AG09319 (cell line): ENCODE results near the gene CCT6B.

Source experiments
- DNase-seq: peaks from one replicate; pipeline ENCODE4 v3.0.0-alpha.2; 2010; ENCODE audit warnings: low read depth; ENCODE audit errors: extremely low read depth
- TF ChIP-seq, protein P1 (sequence below): IDR thresholded peaks from 2 replicates; pipeline ENCODE4 v1.5.1; 2011; ENCODE audit warnings: low read depth, mild to moderate bottlenecking, inconsistent platforms, low read length, moderate library complexity

Gene CCT6B

DNA sequence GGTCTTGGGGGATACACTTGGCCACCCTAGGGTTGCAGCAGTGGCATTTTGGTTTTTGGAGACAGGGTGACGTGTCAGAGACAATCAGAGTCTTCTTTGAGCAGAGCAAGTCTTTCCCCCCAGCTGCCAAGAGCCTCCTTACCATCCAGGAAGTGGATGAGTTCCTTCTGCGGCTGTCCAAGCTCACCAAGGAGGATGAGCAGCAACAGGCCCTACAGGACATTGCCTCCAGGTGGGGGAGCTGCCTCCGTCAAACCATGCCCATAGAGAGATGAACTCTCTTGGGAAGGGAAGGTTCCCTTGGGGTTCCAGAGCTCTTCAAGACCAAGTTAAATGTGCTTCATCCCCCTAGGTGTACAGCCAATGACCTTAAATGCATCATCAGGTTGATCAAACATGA, 30.3 kb upstream of the CCT6B start:
- TF ChIP-seq, protein P1, sequence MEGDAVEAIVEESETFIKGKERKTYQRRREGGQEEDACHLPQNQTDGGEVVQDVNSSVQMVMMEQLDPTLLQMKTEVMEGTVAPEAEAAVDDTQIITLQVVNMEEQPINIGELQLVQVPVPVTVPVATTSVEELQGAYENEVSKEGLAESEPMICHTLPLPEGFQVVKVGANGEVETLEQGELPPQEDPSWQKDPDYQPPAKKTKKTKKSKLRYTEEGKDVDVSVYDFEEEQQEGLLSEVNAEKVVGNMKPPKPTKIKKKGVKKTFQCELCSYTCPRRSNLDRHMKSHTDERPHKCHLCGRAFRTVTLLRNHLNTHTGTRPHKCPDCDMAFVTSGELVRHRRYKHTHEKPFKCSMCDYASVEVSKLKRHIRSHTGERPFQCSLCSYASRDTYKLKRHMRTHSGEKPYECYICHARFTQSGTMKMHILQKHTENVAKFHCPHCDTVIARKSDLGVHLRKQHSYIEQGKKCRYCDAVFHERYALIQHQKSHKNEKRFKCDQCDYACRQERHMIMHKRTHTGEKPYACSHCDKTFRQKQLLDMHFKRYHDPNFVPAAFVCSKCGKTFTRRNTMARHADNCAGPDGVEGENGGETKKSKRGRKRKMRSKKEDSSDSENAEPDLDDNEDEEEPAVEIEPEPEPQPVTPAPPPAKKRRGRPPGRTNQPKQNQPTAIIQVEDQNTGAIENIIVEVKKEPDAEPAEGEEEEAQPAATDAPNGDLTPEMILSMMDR: no peak
- DNase-seq: no peak

DNA sequence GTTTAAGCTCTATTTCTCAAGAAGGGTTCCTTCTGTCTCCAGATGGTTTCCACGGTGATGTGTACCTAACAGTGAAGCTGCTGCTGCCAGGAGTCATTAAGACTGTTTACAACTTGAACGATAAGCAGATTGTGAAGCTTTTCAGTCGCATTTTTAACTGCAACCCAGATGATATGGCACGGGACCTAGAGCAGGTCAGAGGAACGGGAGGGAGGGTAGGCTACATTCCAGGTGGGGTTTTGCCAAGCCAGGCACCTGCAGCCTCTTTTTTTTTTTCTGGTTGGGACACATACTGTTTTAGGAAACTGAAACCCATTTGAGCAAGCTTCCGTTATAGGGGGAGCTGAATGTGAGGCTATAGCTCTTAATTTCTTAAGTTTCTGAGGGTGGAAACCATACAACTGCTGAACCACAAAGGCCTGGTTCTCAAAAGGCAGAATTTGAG, 29.7 kb upstream of the CCT6B start:
- TF ChIP-seq, protein P1: no peak
- peak; percentile 24 for DNase-seq

DNA sequence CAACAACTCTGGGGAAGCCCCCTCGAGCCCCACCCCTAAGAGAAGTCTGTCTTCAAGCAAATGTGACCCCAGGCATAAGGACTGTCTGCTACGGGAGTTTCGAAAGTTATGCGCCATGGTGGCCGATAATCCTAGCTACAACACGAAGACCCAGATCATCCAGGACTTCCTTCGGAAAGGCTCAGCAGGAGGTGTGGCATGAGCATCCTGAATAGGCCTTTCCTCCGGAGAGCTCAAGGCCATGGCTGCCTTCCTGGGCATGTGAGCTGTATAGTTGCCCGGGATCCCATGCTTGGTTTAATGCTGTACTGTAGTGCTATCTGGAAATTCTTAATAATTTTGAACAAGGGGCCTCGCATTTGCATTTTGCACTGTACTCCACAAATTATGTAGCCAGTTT, 28.2 kb upstream of the CCT6B start:
- DNase-seq: no peak

DNA sequence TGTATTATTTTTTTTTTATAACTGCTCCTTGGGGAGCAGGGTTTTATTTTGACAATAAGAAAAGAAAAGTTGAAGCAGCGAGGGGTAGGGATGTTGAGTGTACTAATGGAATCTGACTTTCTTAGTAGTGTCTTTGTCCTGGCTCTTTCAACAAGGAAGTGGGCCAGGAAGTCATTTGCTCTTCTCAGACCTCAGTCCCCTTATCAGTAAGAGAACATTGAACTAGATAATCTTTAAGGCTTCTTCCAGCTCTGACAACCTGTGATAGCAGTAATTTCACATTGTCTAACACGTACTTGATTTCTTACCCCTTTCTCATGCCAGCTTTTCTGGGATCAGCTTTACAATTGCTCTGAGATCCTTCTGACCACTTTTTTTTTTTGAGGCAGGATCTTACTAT, 27.4 kb upstream of the CCT6B start:
- TF ChIP-seq, protein P1: no peak
- no peak for DNase-seq

More for the DNA sequence above, 28.2 kb upstream of the CCT6B start:
- TF ChIP-seq, protein P1: no peak

DNA sequence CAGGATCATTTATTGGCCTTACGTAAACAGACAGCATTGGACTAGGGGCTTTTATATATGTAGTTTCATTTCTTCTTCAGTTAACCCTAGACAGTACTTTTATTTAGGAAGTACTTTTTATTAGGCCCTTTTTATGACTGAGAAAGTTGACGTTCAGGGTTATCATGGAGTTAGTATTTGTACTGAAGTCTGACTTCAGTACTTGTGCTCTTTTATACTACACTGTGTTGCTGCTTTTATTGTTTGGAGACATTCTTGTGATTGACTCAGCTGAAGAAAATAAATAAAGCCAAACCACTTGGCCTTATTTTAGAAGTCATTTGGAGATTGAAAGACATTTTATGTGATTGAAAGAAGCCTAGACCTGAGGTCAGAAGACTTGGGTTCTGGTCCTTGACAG, 26.0 kb upstream of the CCT6B start:
- TF ChIP-seq, protein P1: no peak
- no peak for DNase-seq

DNA sequence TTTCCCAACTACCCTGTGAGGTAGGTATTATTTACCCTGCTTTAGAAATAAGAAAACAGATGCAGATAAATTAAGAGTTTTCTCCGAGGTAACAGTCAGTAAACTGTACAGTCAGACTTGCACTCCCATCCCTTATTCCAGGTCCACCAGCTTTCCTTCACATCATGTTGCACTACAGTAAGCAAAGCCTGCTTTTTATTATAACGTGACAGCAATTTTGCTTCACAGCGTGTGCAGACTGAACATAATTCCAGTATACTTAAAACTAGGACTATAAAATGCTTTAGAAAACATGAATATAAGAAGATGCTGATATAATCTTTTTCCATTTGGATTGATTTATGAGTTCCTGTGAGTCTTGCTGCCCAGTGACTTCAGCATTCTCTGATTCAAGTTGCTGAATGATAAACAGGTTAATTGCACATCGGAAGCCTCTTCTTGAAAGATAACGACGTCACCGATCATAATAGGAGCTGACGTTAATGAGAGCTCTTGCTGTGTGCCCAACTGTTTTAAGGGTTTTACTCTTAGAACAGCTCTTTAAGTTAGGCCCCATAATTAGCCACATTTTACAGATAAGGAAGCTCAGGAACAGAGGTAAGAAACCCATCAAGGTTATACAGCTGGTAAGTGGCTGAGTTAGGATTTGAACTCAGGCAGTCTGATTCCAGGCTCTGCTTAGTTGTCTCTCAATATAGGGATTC, 20.4 kb upstream of the CCT6B start:
- TF ChIP-seq, protein P1: no peak
- no peak for DNase-seq

DNA sequence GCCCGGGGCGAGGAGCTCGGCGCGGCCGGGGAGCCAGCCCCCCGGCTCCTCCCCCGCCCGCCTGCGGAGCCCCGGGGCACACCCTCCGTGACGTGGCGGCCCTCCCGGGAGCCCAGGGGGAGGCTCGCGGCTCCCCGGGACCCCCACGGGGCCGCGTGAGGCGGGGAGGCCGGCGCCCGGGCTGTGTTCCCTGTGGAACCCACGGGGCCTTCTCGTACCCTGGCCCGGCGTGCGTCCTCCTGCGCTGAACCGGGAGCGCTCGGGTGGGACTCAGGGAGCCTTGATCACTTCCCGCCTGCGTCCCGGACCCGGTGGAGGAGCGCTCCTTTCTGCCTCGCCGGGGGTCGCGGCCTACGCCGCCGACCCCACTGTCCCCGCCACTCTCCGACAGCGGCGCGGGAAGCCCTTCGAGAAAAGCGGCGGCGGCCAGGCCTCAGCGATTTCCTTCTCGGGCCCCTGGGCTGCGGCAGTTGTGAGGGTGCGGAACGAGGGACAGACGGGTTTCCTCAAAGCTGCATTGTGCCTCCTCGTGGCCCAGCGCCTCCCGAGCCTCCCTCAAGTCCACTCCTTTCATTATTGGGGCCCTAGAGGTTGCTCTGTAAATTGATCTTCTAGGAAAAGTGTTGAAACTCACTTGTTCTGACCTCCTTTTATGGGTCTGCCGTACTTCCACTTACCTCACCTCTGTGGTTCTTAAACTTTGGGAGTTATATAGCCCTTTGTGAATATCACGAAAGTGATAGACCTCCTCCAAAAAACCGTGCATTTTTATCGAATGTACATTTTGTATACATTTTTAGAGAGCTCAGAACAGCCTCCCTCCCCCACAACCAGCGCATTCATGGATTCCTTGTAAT, 19.6 kb upstream of the CCT6B start:
- TF ChIP-seq, protein P1: peak; percentile 48
- DNase-seq: peak; percentile 58
